Tibial nerve (tissue), 4 donors: ENCODE results near the gene PANX3. TPM values are rescaled to one million over a fixed set of nuclear protein-coding genes. Genes with fewer than 3 reads are reported as not detected.

Experiments used
- DNase-seq, 2 donors: peaks; one replicate each; pipeline ENCODE4 v3.0.0-alpha.2; 2019; ENCODE audit warnings: low spot score in 2 of 2
- H3K27ac ChIP-seq, 4 donors: fragments of 200-600 bp; sonication (generic) in 3 of 4; one replicate each; pipeline ENCODE4 v1.5.1; 2017 to 2019; ENCODE audit warnings: mild to moderate bottlenecking in 1 of 4
- H3K27me3 ChIP-seq, 2 donors: fragments of 200-600 bp; sonication (generic) in 1 of 2; one replicate each; pipeline versions ENCODE4 v1.5.1 to v1.6.0; 2017 to 2019
- H3K36me3 ChIP-seq, 3 donors: fragments of 200-600 bp; sonication (generic); one replicate each; pipeline ENCODE4 v1.5.1; 2018 to 2019
- H3K4me1 ChIP-seq, 4 donors: fragments of 200-600 bp; sonication (generic) in 3 of 4; one replicate each; pipeline ENCODE4 v1.5.1; 2017 to 2019
- H3K4me3 ChIP-seq, 4 donors: fragments of 200-600 bp; sonication (generic) in 3 of 4; one replicate each; pipeline ENCODE4 v1.5.1; 2017 to 2019; ENCODE audit warnings: mild to moderate bottlenecking in 1 of 4, moderate library complexity in 1 of 4
- H3K9me3 ChIP-seq, 4 donors: fragments of 200-600 bp; sonication (generic) in 3 of 4; one replicate each; pipeline ENCODE4 v1.5.1; 2017 to 2019
- CTCF ChIP-seq, 5 experiments: fragments of 200-600 bp in 3 of 5; fragments of 450-650 bp in 2 of 5; sonication (generic) in 3 of 5; IDR thresholded peaks; one replicate each; pipeline ENCODE4 v1.5.1; 2016 to 2019; ENCODE audit warnings: antibody characterized with exemption in 5 of 5, mild to moderate bottlenecking in 3 of 5, moderate library complexity in 2 of 5
- EP300 ChIP-seq, 2 donors: sonication (generic); formaldehyde crosslinking; IDR thresholded peaks; one replicate each; pipeline ENCODE4 v1.6.1; 2017; ENCODE audit warnings: antibody characterized with exemption in 2 of 2, mild to moderate bottlenecking in 1 of 2
- POLR2A ChIP-seq, 2 donors: fragments of 450-650 bp; IDR thresholded peaks; one replicate each; pipeline ENCODE4 v1.6.1; 2017; ENCODE audit warnings: antibody characterized with exemption in 2 of 2, mild to moderate bottlenecking in 2 of 2, moderate library complexity in 2 of 2
- WGBS, 2 donors: methylation state at CpG; one replicate each; pipeline ENCODE4 v1.1.5; 2018; 5-methylcytosine and 5-hydroxymethylcytosine counted together
- total RNA-seq, 4 donors: library from RNA; depleted of rRNA; stranded (reverse); fragments of >200 nt; gene quantifications; one replicate each; pipeline ENCODE4 v1.1.0, GENCODE V29; 2016

PANX3 gene
- total RNA-seq = not detected

- Histone ChIP-seq H3K27ac (no peak within 1 kb of the TSS), H3K4me1 (no peaks in the 10 kb centered on the region), H3K9me3 (no peaks in the 10 kb centered on the region), H3K27me3 (peaks cover 0 to 9% of the 10 kb centered on the region in 2 donors), H3K36me3 (no peaks in the 10 kb centered on the region), H3K4me3 (no peak within 1 kb of the TSS)
- DNase-seq = no peak
- 74 to 79% methylated on average over 2 to 5 of the region's 5 CpGs for WGBS, 2 donors
- TF ChIP-seq POLR2A (IDR thresholded peaks at IDR 0.05) (no peak), CTCF (IDR thresholded peaks at IDR 0.05) (no peak), EP300 (IDR thresholded peaks at IDR 0.05) (no peak)
Measured at GRCh38 chr11:124611064-124611463, at the start of gene PANX3. Gene PANX3, plus strand, starts transcription at chr11:124611428. Its CDS starts 129 bp downstream, at chr11:124611557.

GRCh38 chr11:124569697-124570096, 41.5 kb upstream of the PANX3 start, which contains the start of gene OR8A1:
Gene OR8A1, plus strand, starts transcription at chr11:124569997. Its CDS starts 123 bp downstream, at chr11:124570120.
- 52 to 56% methylated on average over 4 of the region's 4 CpGs for WGBS, 2 donors
- no peaks in the 10 kb centered on the region for H3K4me1 ChIP-seq
- no peaks in the 10 kb centered on the region for H3K27me3 ChIP-seq
- no peaks in the 10 kb centered on the region for H3K36me3 ChIP-seq
- H3K27ac ChIP-seq = no peak within 1 kb of the TSS
- no peak for DNase-seq
- no peaks in the 10 kb centered on the region for H3K9me3 ChIP-seq
- TF ChIP-seq POLR2A (IDR thresholded peaks at IDR 0.05) (no peak), CTCF (IDR thresholded peaks at IDR 0.05) (no peak), EP300 (IDR thresholded peaks at IDR 0.05) (no peak)
- no peak within 1 kb of the TSS for H3K4me3 ChIP-seq

- DNase-seq = no peak
- Histone ChIP-seq H3K27ac (no peak overlapping the region), H3K36me3 (no peaks in the 10 kb centered on the region), H3K4me3 (no peak overlapping the region), H3K9me3 (no peaks in the 10 kb centered on the region), H3K27me3 (no peaks in the 10 kb centered on the region), H3K4me1 (no peaks in the 10 kb centered on the region)
- 83 to 84% methylated on average over 7 of the region's 7 CpGs for WGBS, 2 donors
- TF ChIP-seq POLR2A (IDR thresholded peaks at IDR 0.05) (no peak), CTCF (IDR thresholded peaks at IDR 0.05) (no peak), EP300 (IDR thresholded peaks at IDR 0.05) (no peak)
Measured at GRCh38 chr11:124570160-124570559, 41.1 kb upstream of the PANX3 start.

GRCh38 chr11:124577716-124578427, 33.4 kb upstream of the PANX3 start:
- no peak overlapping the region for H3K27ac ChIP-seq
- WGBS, 2 donors = 61 to 63% methylated on average over 6 of the region's 6 CpGs
- H3K4me3 ChIP-seq = no peak overlapping the region
- TF ChIP-seq CTCF (IDR thresholded peaks at IDR 0.05) (no peak), EP300 (IDR thresholded peaks at IDR 0.05) (no peak), POLR2A (IDR thresholded peaks at IDR 0.05) (no peak)
- no peaks in the 10 kb centered on the region for H3K36me3 ChIP-seq
- no peak for DNase-seq
- no peaks in the 10 kb centered on the region for H3K4me1 ChIP-seq
- no peaks in the 10 kb centered on the region for H3K9me3 ChIP-seq
- H3K27me3 ChIP-seq = no peaks in the 10 kb centered on the region

GRCh38 chr11:124578761-124579160, 32.5 kb upstream of the PANX3 start:
- no peaks in the 10 kb centered on the region for H3K4me1 ChIP-seq
- no peak for DNase-seq
- no peak overlapping the region for H3K4me3 ChIP-seq
- 88% methylated on average over 4 of the region's 4 CpGs for WGBS, 2 donors
- TF ChIP-seq POLR2A (IDR thresholded peaks at IDR 0.05) = no peak
- TF ChIP-seq CTCF (IDR thresholded peaks at IDR 0.05) = no peak
- no peak for TF ChIP-seq EP300 (IDR thresholded peaks at IDR 0.05)
- H3K9me3 ChIP-seq = no peaks in the 10 kb centered on the region
- no peak overlapping the region for H3K27ac ChIP-seq
- no peaks in the 10 kb centered on the region for H3K27me3 ChIP-seq
- no peaks in the 10 kb centered on the region for H3K36me3 ChIP-seq
